GM12874 (cell line): Measurements from ENCODE around the gene SLX4.

Experiments used
- TF ChIP-seq, protein P1 (sequence below): IDR thresholded peaks from 2 replicates; pipeline ENCODE4 v1.5.1; 2011; ENCODE audit warnings: low read depth, mild to moderate bottlenecking, control low read depth, low read length, moderate library complexity; ENCODE audit not compliant: insufficient read depth

The SLX4 gene

DNA sequence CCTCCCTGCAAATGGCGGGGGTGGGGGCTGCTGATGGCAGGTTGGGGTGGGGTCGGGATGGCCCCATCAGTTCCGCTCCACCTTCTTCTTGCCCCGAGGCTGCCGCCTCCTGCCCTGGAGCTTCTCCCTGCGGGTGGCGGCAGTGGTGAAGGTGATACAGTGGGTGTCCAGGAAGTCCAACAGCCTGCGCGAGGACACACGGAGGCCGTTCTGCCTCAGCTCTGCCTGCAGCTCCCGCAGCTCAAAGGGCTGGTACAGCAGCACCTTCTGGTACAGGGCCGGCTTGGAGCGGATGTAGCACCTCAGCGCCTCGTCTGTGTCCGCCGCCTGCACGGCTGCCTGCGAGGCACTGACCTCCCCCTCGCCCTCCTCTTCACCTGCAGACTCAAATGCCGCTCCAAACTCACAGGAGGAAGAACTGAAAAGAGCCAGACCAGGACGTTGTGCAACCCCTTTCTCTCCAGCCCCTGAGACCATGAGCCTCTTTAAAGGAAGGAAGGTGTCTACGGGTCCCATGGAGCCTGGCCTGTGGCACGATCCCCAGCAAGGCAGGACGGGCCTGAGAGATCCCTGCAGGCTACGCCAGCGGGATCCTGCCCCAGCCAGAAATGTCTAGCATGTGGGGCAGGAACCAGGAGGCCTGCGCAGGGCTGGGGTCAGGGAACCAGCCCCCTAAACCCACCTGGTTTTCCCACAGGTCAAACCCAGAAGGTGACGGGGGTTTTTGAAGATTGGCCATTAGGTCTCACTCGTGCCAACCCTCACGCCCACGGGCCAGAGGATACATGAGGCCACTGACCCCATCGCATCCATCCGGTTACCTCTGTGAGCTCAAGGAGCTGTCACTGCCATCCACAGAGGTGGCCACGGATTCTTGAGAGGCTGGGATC is 28.9 kb downstream of the SLX4 start:
- TF ChIP-seq, protein P1, sequence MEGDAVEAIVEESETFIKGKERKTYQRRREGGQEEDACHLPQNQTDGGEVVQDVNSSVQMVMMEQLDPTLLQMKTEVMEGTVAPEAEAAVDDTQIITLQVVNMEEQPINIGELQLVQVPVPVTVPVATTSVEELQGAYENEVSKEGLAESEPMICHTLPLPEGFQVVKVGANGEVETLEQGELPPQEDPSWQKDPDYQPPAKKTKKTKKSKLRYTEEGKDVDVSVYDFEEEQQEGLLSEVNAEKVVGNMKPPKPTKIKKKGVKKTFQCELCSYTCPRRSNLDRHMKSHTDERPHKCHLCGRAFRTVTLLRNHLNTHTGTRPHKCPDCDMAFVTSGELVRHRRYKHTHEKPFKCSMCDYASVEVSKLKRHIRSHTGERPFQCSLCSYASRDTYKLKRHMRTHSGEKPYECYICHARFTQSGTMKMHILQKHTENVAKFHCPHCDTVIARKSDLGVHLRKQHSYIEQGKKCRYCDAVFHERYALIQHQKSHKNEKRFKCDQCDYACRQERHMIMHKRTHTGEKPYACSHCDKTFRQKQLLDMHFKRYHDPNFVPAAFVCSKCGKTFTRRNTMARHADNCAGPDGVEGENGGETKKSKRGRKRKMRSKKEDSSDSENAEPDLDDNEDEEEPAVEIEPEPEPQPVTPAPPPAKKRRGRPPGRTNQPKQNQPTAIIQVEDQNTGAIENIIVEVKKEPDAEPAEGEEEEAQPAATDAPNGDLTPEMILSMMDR, result no peak

- TF ChIP-seq, protein P1, result no peak
Observed at GRCh38 chr16:3581392-3581791, 30.0 kb downstream of the SLX4 start.

DNA sequence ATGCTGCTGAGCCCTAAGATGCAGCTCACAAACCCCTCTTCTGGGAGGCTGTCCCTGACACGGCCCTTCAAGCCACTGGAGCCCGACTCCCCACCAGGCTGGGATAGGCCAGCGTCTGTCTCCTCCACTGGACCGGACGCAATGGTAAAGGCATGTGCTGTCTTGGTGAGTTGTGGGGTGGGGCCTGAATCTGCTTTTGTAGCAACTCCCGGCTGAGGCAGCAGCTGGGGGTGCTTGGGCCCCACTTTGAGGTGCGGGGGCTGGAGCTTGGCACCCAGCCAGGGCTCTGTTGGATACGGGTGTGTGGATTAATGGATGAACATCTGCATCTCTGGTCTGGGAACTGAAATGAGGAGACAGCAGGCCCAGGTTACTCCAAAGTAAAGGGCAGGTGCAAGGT is 30.7 kb downstream of the SLX4 start:
- TF ChIP-seq, protein P1, result no peak

DNA sequence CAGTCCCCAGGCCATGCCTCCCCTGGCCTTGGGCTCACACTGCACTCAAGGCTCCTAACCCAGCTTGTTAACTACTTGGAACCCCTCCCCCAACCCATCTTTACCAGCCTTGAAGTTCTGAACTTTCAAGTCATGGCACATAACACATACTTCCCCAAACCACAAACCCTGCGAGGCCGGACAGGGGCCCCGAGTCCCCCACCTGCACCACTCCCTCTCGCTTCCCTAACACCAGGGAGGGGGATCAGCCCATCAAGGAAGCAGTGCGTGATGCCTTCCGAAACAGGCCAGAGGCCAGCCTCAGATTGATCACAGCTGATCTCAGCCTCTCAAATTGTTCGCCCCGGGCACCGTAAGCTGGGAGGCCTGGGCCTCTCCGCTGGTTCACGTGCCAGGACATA is 31.2 kb downstream of the SLX4 start:
- TF ChIP-seq, protein P1, result no peak

- TF ChIP-seq, protein P1, result no peak
Observed at GRCh38 chr16:3579776-3580175, 31.6 kb downstream of the SLX4 start.

GRCh38 chr16:3578610-3579551 is 32.5 kb downstream of the SLX4 start:
- TF ChIP-seq, protein P1, result no peak

DNA sequence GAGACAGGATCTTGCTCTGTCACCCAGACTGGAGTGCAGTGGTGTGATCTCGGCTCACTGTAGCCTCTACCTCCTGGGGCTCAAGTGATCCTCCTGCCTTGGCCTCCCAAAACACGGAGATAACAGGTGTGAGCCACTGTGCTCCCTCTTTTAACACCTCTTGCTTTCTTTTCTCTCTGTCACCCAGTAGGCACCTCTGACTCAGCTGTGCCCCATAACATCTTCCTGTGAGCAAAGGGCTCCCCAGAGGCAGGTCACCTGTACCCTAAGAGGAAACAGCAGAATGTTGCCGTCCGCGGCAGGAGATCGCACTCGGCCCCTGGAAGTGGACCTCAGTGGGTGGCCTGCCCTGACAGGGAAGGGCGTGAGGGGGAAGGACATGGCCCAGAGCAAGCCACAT is 33.3 kb downstream of the SLX4 start:
- TF ChIP-seq, protein P1, result no peak
